Panc1 (cell line): ENCODE results near the gene YPEL1.

Experiments used
- CTCF ChIP-seq: fragments of 450-650 bp; IDR thresholded peaks from 2 replicates; pipeline ENCODE4 v1.5.1; 2017; ENCODE audit warnings: mild to moderate bottlenecking
- TCF7L2 ChIP-seq: IDR thresholded peaks from 2 replicates; pipeline ENCODE4 v1.6.1; 2011; ENCODE audit warnings: mild to moderate bottlenecking, low read depth, low read length, inconsistent platforms

- no peak for TF ChIP-seq CTCF
- no peak for TF ChIP-seq TCF7L2
These were observed 52.2 kb downstream of the YPEL1 start for GRCh38 chr22:21683401-21683811.
